ENCODE measurements around the gene KCNMA1.

The KCNMA1 gene

DNA sequence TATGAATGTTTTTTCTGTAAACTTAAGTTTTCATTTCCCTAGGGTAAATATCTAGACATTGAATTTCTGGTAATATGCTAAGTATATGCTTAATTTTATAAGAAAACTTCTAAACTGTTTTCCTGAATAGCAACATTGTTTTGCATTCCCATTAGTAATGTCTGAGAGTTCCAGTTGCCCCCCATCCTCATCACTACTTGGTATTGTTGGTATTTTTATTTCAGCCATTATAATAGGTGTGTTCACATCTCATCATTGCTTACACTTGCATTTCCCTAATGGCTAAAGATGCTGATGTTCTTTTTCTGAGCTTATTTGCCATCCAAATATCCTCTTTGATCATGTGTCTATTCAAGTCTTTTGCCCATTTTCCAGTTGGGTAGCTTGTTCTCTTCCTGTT lies 269.6 kb downstream of the KCNMA1 start:
- DNase-seq (ENCODE audit: insufficient read length, low spot score) (no peak), FAIRE-seq (no peak)
- TF ChIP-seq CTCF (IDR thresholded peaks at IDR 0.05; ENCODE audit: insufficient read depth, missing control alignments), result no peak

- DNase-seq (ENCODE audit: insufficient read length, low spot score), result no peak
- FAIRE-seq, result no peak
- TF ChIP-seq CTCF (IDR thresholded peaks at IDR 0.05; ENCODE audit: insufficient read depth, missing control alignments), result no peak
Observed at GRCh38 chr10:77363210-77363609, 274.4 kb downstream of the KCNMA1 start.

DNA sequence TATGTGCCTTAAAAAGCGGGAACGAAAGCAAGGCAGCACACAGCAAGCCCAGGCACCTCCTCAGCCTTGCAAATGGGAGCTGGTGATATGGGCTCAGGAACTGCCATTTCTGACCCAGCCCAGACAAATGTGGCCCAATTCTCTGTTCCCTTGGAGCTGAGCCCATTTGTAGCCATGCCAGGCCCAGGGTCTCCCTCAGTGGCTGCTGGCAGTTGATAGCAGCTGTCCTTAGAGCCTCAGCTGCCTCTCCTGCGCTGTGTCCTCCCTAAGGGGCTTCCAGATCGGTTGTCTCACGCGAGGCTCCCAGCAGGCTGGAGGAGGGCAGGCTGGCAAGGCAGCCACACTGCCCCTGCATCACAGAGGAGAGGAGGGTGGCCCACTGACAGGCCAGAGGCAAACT lies 275.8 kb downstream of the KCNMA1 start:
- DNase-seq (ENCODE audit: insufficient read length, low spot score) (no peak), FAIRE-seq (no peak)
- TF ChIP-seq CTCF (IDR thresholded peaks at IDR 0.05; ENCODE audit: insufficient read depth, missing control alignments), result no peak

DNA sequence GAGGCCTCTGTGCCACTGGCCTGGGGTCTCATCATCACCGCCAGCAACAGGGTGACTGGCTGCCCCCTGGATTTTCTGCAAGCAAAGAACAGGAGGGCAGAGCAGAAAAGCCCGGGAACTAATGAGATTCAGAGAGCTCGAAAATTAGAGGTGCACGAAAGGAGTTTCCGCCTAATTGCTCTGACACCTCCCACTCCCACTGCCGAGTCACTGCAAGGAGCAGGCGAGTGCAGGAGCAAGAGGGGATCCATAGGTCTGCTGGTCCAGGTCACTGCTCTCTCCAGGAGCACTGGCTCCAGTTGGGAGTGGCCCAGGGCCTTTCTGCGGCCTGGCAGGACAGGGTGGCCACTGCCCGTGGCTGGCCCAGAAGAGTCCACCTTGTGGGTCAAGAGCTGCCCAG lies 276.2 kb downstream of the KCNMA1 start:
- FAIRE-seq, result no peak
- DNase-seq (ENCODE audit: insufficient read length, low spot score), result no peak
- TF ChIP-seq CTCF (IDR thresholded peaks at IDR 0.05; ENCODE audit: insufficient read depth, missing control alignments), result no peak

- FAIRE-seq, result no peak
- TF ChIP-seq CTCF (IDR thresholded peaks at IDR 0.05; ENCODE audit: insufficient read depth, missing control alignments), result no peak
- DNase-seq (ENCODE audit: insufficient read length, low spot score), result no peak
Observed at GRCh38 chr10:77360835-77361234, 276.8 kb downstream of the KCNMA1 start.

GRCh38 chr10:77359950-77360520 lies 277.6 kb downstream of the KCNMA1 start:
- TF ChIP-seq CTCF (IDR thresholded peaks at IDR 0.05; ENCODE audit: insufficient read depth, missing control alignments), result no peak
- DNase-seq (ENCODE audit: insufficient read length, low spot score), result no peak

GRCh38 chr10:77359287-77359691 lies 278.3 kb downstream of the KCNMA1 start:
- TF ChIP-seq CTCF (IDR thresholded peaks at IDR 0.05; ENCODE audit: insufficient read depth, missing control alignments), result no peak
- DNase-seq (ENCODE audit: insufficient read length, low spot score) (no peak), FAIRE-seq (no peak)

More at GRCh38 chr10:77359950-77360520, 277.6 kb downstream of the KCNMA1 start:
- no peak for FAIRE-seq

All from D721Med (cell line).